Measurements from ENCODE around the gene SUV39H2. TPM values are rescaled to one million over a fixed set of nuclear protein-coding genes. Genes with fewer than 3 reads are reported as not detected.
"Not testable (repeated sequence)": the region's sequence is repeated elsewhere in the genome, so short reads cannot be mapped to it uniquely, and the experiment has no call there.

The SUV39H2 gene
- polyA plus RNA-seq, 6 donors from 2014 or later, result 1.0 to 3.9 (median 1.7) TPM

- Mint-ChIP-seq H3K27ac (no peak overlapping the region), H3K4me1 (peaks cover 4 to 11% (median 5%) of the 10 kb centered on the region in 3 donors), H3K27me3 (peaks cover 0 to 4% (median 0%) of the 10 kb centered on the region in 3 donors), H3K9me3 (no peaks in the 10 kb centered on the region), H3K36me3 (no peaks in the 10 kb centered on the region), H3K4me3 (peak overlapping the region in 1 of 8 donors; percentile 37)
- no peak for ATAC-seq (ENCODE audit: low read depth in 2 of 2)
- DNase-seq, result no peak
These were observed 5.4 kb downstream of the SUV39H2 start for GRCh38 chr10:14884082-14884481.

GRCh38 chr10:14889318-14889717 is 10.7 kb downstream of the SUV39H2 start:
- Mint-ChIP-seq H3K9me3 (no peaks in the 10 kb centered on the region), H3K27ac (no peak overlapping the region), H3K4me3 (no peak overlapping the region), H3K36me3 (no peaks in the 10 kb centered on the region), H3K27me3 (no peaks in the 10 kb centered on the region), H3K4me1 (peaks cover 0 to 3% (median 0%) of the 10 kb centered on the region in 3 donors)
- ATAC-seq (ENCODE audit: low read depth in 2 of 2) (no peak), DNase-seq (no peak)

GRCh38 chr10:14891151-14891550 is 12.5 kb downstream of the SUV39H2 start:
- Mint-ChIP-seq H3K4me3 (no peak overlapping the region), H3K27ac (peak overlapping the region in 1 of 6 donors; percentile 9), H3K9me3 (no peaks in the 10 kb centered on the region), H3K36me3 (no peaks in the 10 kb centered on the region), H3K4me1 (peaks cover 0 to 3% (median 0%) of the 10 kb centered on the region in 3 donors), H3K27me3 (no peaks in the 10 kb centered on the region)
- no peak for ATAC-seq (ENCODE audit: low read depth in 2 of 2)
- no peak for DNase-seq

GRCh38 chr10:14904316-14904732 is 25.7 kb downstream of the SUV39H2 start:
- no peak overlapping the region for H3K4me3 Mint-ChIP-seq
- ATAC-seq (ENCODE audit: low read depth in 2 of 2) (peak; percentile 60 to 72), DNase-seq (peak; percentile 21)
- H3K27me3 Mint-ChIP-seq, result no peaks in the 10 kb centered on the region
- peak overlapping the region in 1 of 6 donors; percentile 49 for H3K27ac Mint-ChIP-seq
- peaks cover 0 to 4% (median 0%) of the 10 kb centered on the region in 7 donors for H3K9me3 Mint-ChIP-seq
- H3K4me1 Mint-ChIP-seq, result no peaks in the 10 kb centered on the region
- peaks cover 12 to 17% of the 10 kb centered on the region in 2 donors for H3K36me3 Mint-ChIP-seq

GRCh38 chr10:14904864-14905263 is 26.2 kb downstream of the SUV39H2 start:
- DNase-seq (no peak), ATAC-seq (ENCODE audit: low read depth in 2 of 2) (no peak)
- Mint-ChIP-seq H3K27me3 (no peaks in the 10 kb centered on the region), H3K27ac (peak overlapping the region in 1 of 6 donors; percentile 15), H3K9me3 (peaks cover 0 to 4% (median 0%) of the 10 kb centered on the region in 7 donors), H3K4me1 (no peaks in the 10 kb centered on the region), H3K36me3 (peaks cover 12 to 19% of the 10 kb centered on the region in 2 donors), H3K4me3 (no peak overlapping the region)

- H3K9me3 Mint-ChIP-seq, result peaks cover 0 to 4% (median 0%) of the 10 kb centered on the region in 7 donors
- H3K27me3 Mint-ChIP-seq, result no peaks in the 10 kb centered on the region
- ATAC-seq (ENCODE audit: low read depth in 2 of 2), result no peak
- H3K27ac Mint-ChIP-seq, result peak overlapping the region in 4 of 6 donors; percentile 6 to 87 (median 53)
- DNase-seq, result no peak
- H3K4me1 Mint-ChIP-seq, result peaks cover 2 to 4% (median 3%) of the 10 kb centered on the region in 3 donors
- peaks cover 19 to 30% of the 10 kb centered on the region in 2 donors for H3K36me3 Mint-ChIP-seq
- H3K4me3 Mint-ChIP-seq, result no peak overlapping the region
These were observed 27.2 kb downstream of the SUV39H2 start for GRCh38 chr10:14905890-14906289.

- H3K9me3 Mint-ChIP-seq, result peaks cover 0 to 4% (median 0%) of the 10 kb centered on the region in 7 donors
- peaks cover 28 to 34% of the 10 kb centered on the region in 2 donors for H3K36me3 Mint-ChIP-seq
- no peaks in the 10 kb centered on the region for H3K27me3 Mint-ChIP-seq
- ATAC-seq (ENCODE audit: low read depth in 2 of 2) (no peak), DNase-seq (no peak)
- peaks cover 3 to 10% (median 4%) of the 10 kb centered on the region in 3 donors for H3K4me1 Mint-ChIP-seq
- H3K4me3 Mint-ChIP-seq, result no peak overlapping the region
- peak overlapping the region in 2 of 6 donors; percentile 38 to 84 for H3K27ac Mint-ChIP-seq
These were observed 28.1 kb downstream of the SUV39H2 start for GRCh38 chr10:14906765-14907164.

- H3K27me3 Mint-ChIP-seq; H3K4me3 Mint-ChIP-seq; H3K4me1 Mint-ChIP-seq; H3K9me3 Mint-ChIP-seq; DNase-seq; ATAC-seq (ENCODE audit: low read depth in 2 of 2): not testable (repeated sequence)
- Mint-ChIP-seq H3K36me3 (peaks cover 28 to 34% of the 10 kb centered on the region in 2 donors), H3K27ac (peak overlapping the region in 2 of 6 donors; percentile 30 to 84)
These were observed 28.9 kb downstream of the SUV39H2 start for GRCh38 chr10:14907591-14907990.

GRCh38 chr10:14909101-14909500 is 30.4 kb downstream of the SUV39H2 start:
- peaks cover 4 to 10% (median 8%) of the 10 kb centered on the region in 3 donors for H3K4me1 Mint-ChIP-seq
- peaks cover 0 to 4% (median 0%) of the 10 kb centered on the region in 7 donors for H3K9me3 Mint-ChIP-seq
- no peak overlapping the region for H3K27ac Mint-ChIP-seq
- no peaks in the 10 kb centered on the region for H3K27me3 Mint-ChIP-seq
- no peak overlapping the region for H3K4me3 Mint-ChIP-seq
- no peak for ATAC-seq (ENCODE audit: low read depth in 2 of 2)
- peaks cover 36 to 47% of the 10 kb centered on the region in 2 donors for H3K36me3 Mint-ChIP-seq
- DNase-seq, result no peak

- Mint-ChIP-seq H3K4me3 (no peak overlapping the region), H3K36me3 (peaks cover 47 to 61% of the 10 kb centered on the region in 2 donors), H3K4me1 (peaks cover 11 to 21% (median 11%) of the 10 kb centered on the region in 3 donors), H3K27me3 (no peaks in the 10 kb centered on the region), H3K27ac (peak overlapping the region in 1 of 6 donors; percentile 34), H3K9me3 (peaks cover 0 to 4% (median 0%) of the 10 kb centered on the region in 7 donors)
- ATAC-seq (ENCODE audit: low read depth in 2 of 2) (no peak), DNase-seq (no peak)
These were observed 32.3 kb downstream of the SUV39H2 start for GRCh38 chr10:14910953-14911352.

GRCh38 chr10:14911801-14912200 is 33.1 kb downstream of the SUV39H2 start:
- Mint-ChIP-seq H3K4me3 (no peak overlapping the region), H3K36me3 (peaks cover 56 to 69% of the 10 kb centered on the region in 2 donors), H3K9me3 (peaks cover 0 to 8% (median 2%) of the 10 kb centered on the region in 7 donors), H3K27ac (peak overlapping the region in 1 of 6 donors; percentile 8), H3K27me3 (no peaks in the 10 kb centered on the region), H3K4me1 (peaks cover 11 to 21% (median 13%) of the 10 kb centered on the region in 3 donors)
- no peak for ATAC-seq (ENCODE audit: low read depth in 2 of 2)
- DNase-seq, result no peak

GRCh38 chr10:14916600-14916999 is 37.9 kb downstream of the SUV39H2 start:
- no peak for DNase-seq
- H3K36me3 Mint-ChIP-seq, result peaks cover 69 to 76% of the 10 kb centered on the region in 2 donors
- H3K27ac Mint-ChIP-seq, result peak overlapping the region in 2 of 6 donors; percentile 18 to 19
- peaks cover 0 to 20% (median 13%) of the 10 kb centered on the region in 7 donors for H3K9me3 Mint-ChIP-seq
- H3K4me1 Mint-ChIP-seq, result peaks cover 7 to 17% (median 11%) of the 10 kb centered on the region in 3 donors
- H3K27me3 Mint-ChIP-seq, result no peaks in the 10 kb centered on the region
- H3K4me3 Mint-ChIP-seq, result no peak overlapping the region
- no peak for ATAC-seq (ENCODE audit: low read depth in 2 of 2)

GRCh38 chr10:14917827-14918226 is 39.2 kb downstream of the SUV39H2 start:
- DNase-seq (no peak), ATAC-seq (ENCODE audit: low read depth in 2 of 2) (no peak)
- Mint-ChIP-seq H3K36me3 (peaks cover 72 to 85% of the 10 kb centered on the region in 2 donors), H3K4me1 (peaks cover 7 to 20% (median 11%) of the 10 kb centered on the region in 3 donors), H3K27ac (no peak overlapping the region), H3K4me3 (no peak overlapping the region), H3K27me3 (no peaks in the 10 kb centered on the region), H3K9me3 (peaks cover 0 to 20% (median 13%) of the 10 kb centered on the region in 7 donors)

GRCh38 chr10:14918964-14919363 is 40.3 kb downstream of the SUV39H2 start:
- Mint-ChIP-seq H3K9me3 (peaks cover 0 to 20% (median 13%) of the 10 kb centered on the region in 7 donors), H3K27ac (no peak overlapping the region), H3K4me1 (peaks cover 7 to 16% (median 11%) of the 10 kb centered on the region in 3 donors), H3K4me3 (no peak overlapping the region), H3K36me3 (peaks cover 66 to 78% of the 10 kb centered on the region in 2 donors), H3K27me3 (no peaks in the 10 kb centered on the region)
- DNase-seq (no peak), ATAC-seq (ENCODE audit: low read depth in 2 of 2) (no peak)
